Measurements from ENCODE around the gene PRSS48.

Gene PRSS48

GRCh38 chr4:151340751-151341385, 63.9 kb downstream of the PRSS48 start:
- Mint-ChIP-seq H3K4me1 (no peaks in the 10 kb centered on the region), H3K27ac (no peak overlapping the region), H3K36me3 (no peaks in the 10 kb centered on the region), H3K27me3 (peaks cover 6 to 24% of the 10 kb centered on the region in 2 donors), H3K4me3 (no peak overlapping the region), H3K9me3 (peaks cover 0 to 3% of the 10 kb centered on the region in 2 donors)
- ATAC-seq (replicated peaks): no peak
- DNase-seq: no peak

Data from stimulated activated naive B cell treated with anti-CD40 and anti-IgM and Interleukin-4, amounts not matched to agents 10 μg/mL and 1 μg/mL and 100 μg/mL, for 72 hours (primary cell).